Activated CD4-positive, alpha-beta T cell treated with anti-CD3 and anti-CD28 coated beads, Interleukin-2, amount 10 ng/mL, durations not matched to agents 24 days and 14 days (primary cell): ENCODE measurements around the gene SNAP47. TPM values are rescaled to one million over a fixed set of nuclear protein-coding genes. Genes with fewer than 3 reads are reported as not detected.

Source experiments
- DNase-seq: peaks from one replicate; pipeline ENCODE4 v3.0.0; 2022
- H3K27ac Mint-ChIP-seq: one replicate; pipeline ENCODE4 v1.8.0; 2022; ENCODE audit warnings: mild to moderate bottlenecking, mixed read lengths
- H3K27me3 Mint-ChIP-seq: one replicate; pipeline ENCODE4 v1.8.0; 2022; ENCODE audit warnings: mixed read lengths
- H3K36me3 Mint-ChIP-seq: one replicate; pipeline ENCODE4 v1.8.0; 2022; ENCODE audit warnings: low read depth, mild to moderate bottlenecking, mixed read lengths
- H3K4me1 Mint-ChIP-seq: one replicate; pipeline ENCODE4 v1.8.0; 2021; ENCODE audit warnings: mixed read lengths
- H3K4me3 Mint-ChIP-seq: one replicate; pipeline ENCODE4 v1.8.0; 2022; ENCODE audit warnings: mild to moderate bottlenecking, moderate library complexity, mixed read lengths
- H3K9me3 Mint-ChIP-seq: one replicate; pipeline ENCODE4 v1.8.0; 2021; ENCODE audit warnings: mixed read lengths
- intact Hi-C: fragments of 100-400 bp; cut with micrococcal nuclease; formaldehyde crosslinking; loops from one replicate; pipeline ENCODE4 v1.15.1; 2023
- total RNA-seq: library from RNA; stranded (reverse); gene quantifications from 2 replicates; pipeline ENCODE4 v1.2.3, GENCODE V29; 2022

SNAP47 gene
- total RNA-seq, 1 donor from 2014 or later: 30.9 TPM

- no peak for DNase-seq
- no peaks in the 10 kb centered on the region for H3K9me3 Mint-ChIP-seq
- peaks cover 36% of the 10 kb centered on the region for H3K36me3 Mint-ChIP-seq
- intact Hi-C loops: no loop called here
- no peaks in the 10 kb centered on the region for H3K27me3 Mint-ChIP-seq
- no peak overlapping the region for H3K4me3 Mint-ChIP-seq
- H3K27ac Mint-ChIP-seq: no peak overlapping the region
- peaks cover 48% of the 10 kb centered on the region for H3K4me1 Mint-ChIP-seq
Observed at GRCh38 chr1:227770812-227771211, 35.6 kb downstream of the SNAP47 start.

GRCh38 chr1:227771326-227771725 lies 36.1 kb downstream of the SNAP47 start:
- intact Hi-C loops: no loop called here
- H3K4me1 Mint-ChIP-seq: peaks cover 43% of the 10 kb centered on the region
- no peak for DNase-seq
- H3K27ac Mint-ChIP-seq: no peak overlapping the region
- no peaks in the 10 kb centered on the region for H3K27me3 Mint-ChIP-seq
- H3K36me3 Mint-ChIP-seq: peaks cover 36% of the 10 kb centered on the region
- no peak overlapping the region for H3K4me3 Mint-ChIP-seq
- H3K9me3 Mint-ChIP-seq: no peaks in the 10 kb centered on the region

GRCh38 chr1:227771771-227772170 lies 36.5 kb downstream of the SNAP47 start:
- Mint-ChIP-seq H3K9me3 (no peaks in the 10 kb centered on the region), H3K36me3 (peaks cover 34% of the 10 kb centered on the region), H3K27ac (no peak overlapping the region)

GRCh38 chr1:227773558-227773957 lies 38.3 kb downstream of the SNAP47 start:
- Mint-ChIP-seq H3K4me3 (peak overlapping the region; percentile 63), H3K4me1 (peaks cover 23% of the 10 kb centered on the region), H3K27ac (no peak overlapping the region)

More at GRCh38 chr1:227771771-227772170, 36.5 kb downstream of the SNAP47 start:
- Mint-ChIP-seq H3K27me3 (no peaks in the 10 kb centered on the region), H3K4me3 (no peak overlapping the region), H3K4me1 (peaks cover 39% of the 10 kb centered on the region)
- intact Hi-C loops: no loop called here
- DNase-seq: no peak

GRCh38 chr1:227774051-227774731 lies 39.0 kb downstream of the SNAP47 start:
- H3K4me3 Mint-ChIP-seq: peak overlapping the region; percentile 63
- DNase-seq: peak; percentile 79

More at GRCh38 chr1:227773558-227773957, 38.3 kb downstream of the SNAP47 start:
- Mint-ChIP-seq H3K27me3 (no peaks in the 10 kb centered on the region), H3K9me3 (no peaks in the 10 kb centered on the region), H3K36me3 (peaks cover 18% of the 10 kb centered on the region)
- no peak for DNase-seq
- intact Hi-C loops: no loop called here

GRCh38 chr1:227774821-227775661 lies 39.8 kb downstream of the SNAP47 start:
- no peak overlapping the region for H3K27ac Mint-ChIP-seq

More at GRCh38 chr1:227774051-227774731, 39.0 kb downstream of the SNAP47 start:
- Mint-ChIP-seq H3K9me3 (no peaks in the 10 kb centered on the region), H3K27me3 (no peaks in the 10 kb centered on the region), H3K27ac (peak overlapping the region; percentile 64), H3K36me3 (peaks cover 13% of the 10 kb centered on the region), H3K4me1 (peaks cover 21% of the 10 kb centered on the region)
- intact Hi-C loops: no loop called here

GRCh38 chr1:227775841-227776240 lies 40.6 kb downstream of the SNAP47 start:
- H3K4me1 Mint-ChIP-seq: peaks cover 21% of the 10 kb centered on the region
- no peaks in the 10 kb centered on the region for H3K9me3 Mint-ChIP-seq
- H3K36me3 Mint-ChIP-seq: peaks cover 13% of the 10 kb centered on the region
- DNase-seq: no peak
- intact Hi-C loops: no loop called here
- H3K4me3 Mint-ChIP-seq: no peak overlapping the region
- no peak overlapping the region for H3K27ac Mint-ChIP-seq
- no peaks in the 10 kb centered on the region for H3K27me3 Mint-ChIP-seq

More at GRCh38 chr1:227774821-227775661, 39.8 kb downstream of the SNAP47 start:
- H3K36me3 Mint-ChIP-seq: peaks cover 13% of the 10 kb centered on the region
- H3K4me1 Mint-ChIP-seq: peaks cover 21% of the 10 kb centered on the region
- no peak for DNase-seq
- H3K27me3 Mint-ChIP-seq: no peaks in the 10 kb centered on the region
- H3K4me3 Mint-ChIP-seq: no peak overlapping the region
- intact Hi-C loops: no loop called here
- H3K9me3 Mint-ChIP-seq: no peaks in the 10 kb centered on the region

- no peaks in the 10 kb centered on the region for H3K9me3 Mint-ChIP-seq
- H3K27ac Mint-ChIP-seq: no peak overlapping the region
- H3K4me3 Mint-ChIP-seq: no peak overlapping the region
- intact Hi-C loops: no loop called here
- H3K27me3 Mint-ChIP-seq: no peaks in the 10 kb centered on the region
- H3K36me3 Mint-ChIP-seq: peaks cover 13% of the 10 kb centered on the region
- no peak for DNase-seq
- peaks cover 21% of the 10 kb centered on the region for H3K4me1 Mint-ChIP-seq
Observed at GRCh38 chr1:227776331-227776771, 41.1 kb downstream of the SNAP47 start.

GRCh38 chr1:227777156-227777555 lies 41.9 kb downstream of the SNAP47 start:
- Mint-ChIP-seq H3K27me3 (no peaks in the 10 kb centered on the region), H3K4me3 (no peak overlapping the region), H3K27ac (no peak overlapping the region), H3K9me3 (no peaks in the 10 kb centered on the region), H3K4me1 (peaks cover 21% of the 10 kb centered on the region), H3K36me3 (peaks cover 15% of the 10 kb centered on the region)
- DNase-seq: no peak
- intact Hi-C loops: no loop called here

GRCh38 chr1:227777646-227778045 lies 42.4 kb downstream of the SNAP47 start:
- Mint-ChIP-seq H3K9me3 (no peaks in the 10 kb centered on the region), H3K4me1 (peaks cover 16% of the 10 kb centered on the region), H3K36me3 (peaks cover 15% of the 10 kb centered on the region), H3K4me3 (no peak overlapping the region), H3K27me3 (no peaks in the 10 kb centered on the region), H3K27ac (no peak overlapping the region)
- no peak for DNase-seq
- intact Hi-C loops: no loop called here

- Mint-ChIP-seq H3K9me3 (no peaks in the 10 kb centered on the region), H3K27me3 (no peaks in the 10 kb centered on the region), H3K36me3 (peaks cover 15% of the 10 kb centered on the region), H3K4me3 (no peak overlapping the region), H3K4me1 (peaks cover 14% of the 10 kb centered on the region), H3K27ac (no peak overlapping the region)
- DNase-seq: no peak
- intact Hi-C loops: no loop called here
Observed at GRCh38 chr1:227778401-227778947, 43.2 kb downstream of the SNAP47 start.

- no peaks in the 10 kb centered on the region for H3K27me3 Mint-ChIP-seq
- H3K9me3 Mint-ChIP-seq: no peaks in the 10 kb centered on the region
- peaks cover 13% of the 10 kb centered on the region for H3K36me3 Mint-ChIP-seq
- H3K4me1 Mint-ChIP-seq: peaks cover 8% of the 10 kb centered on the region
- intact Hi-C loops: no loop called here
- DNase-seq: no peak
- no peak overlapping the region for H3K4me3 Mint-ChIP-seq
- no peak overlapping the region for H3K27ac Mint-ChIP-seq
Observed at GRCh38 chr1:227779021-227779441, 43.8 kb downstream of the SNAP47 start.

GRCh38 chr1:227779685-227780084 lies 44.5 kb downstream of the SNAP47 start:
- H3K27ac Mint-ChIP-seq: no peak overlapping the region
- intact Hi-C loops: no loop called here
- H3K27me3 Mint-ChIP-seq: no peaks in the 10 kb centered on the region
- H3K4me3 Mint-ChIP-seq: no peak overlapping the region
- no peak for DNase-seq
- H3K4me1 Mint-ChIP-seq: peaks cover 4% of the 10 kb centered on the region
- no peaks in the 10 kb centered on the region for H3K9me3 Mint-ChIP-seq
- peaks cover 8% of the 10 kb centered on the region for H3K36me3 Mint-ChIP-seq
